HCT116 (cell line): Measurements from ENCODE around the gene WEE1. TPM values are rescaled to one million over a fixed set of nuclear protein-coding genes. Genes with fewer than 3 reads are reported as not detected.

Experiments used
- ATAC-seq: fragments of 200-7000 bp; cut with Tn5 transposase; 2 replicates; pipeline ENCODE4 v1.9.1; 2020; ENCODE audit warnings: mild to moderate bottlenecking, moderate library complexity
- BruUV-seq: library from RNA; stranded (reverse); fragments of 400-500 nt; replicated peaks from 2 replicates; lab custom pipeline; 2021; lab: Mats Ljungman, UMichigan
- CTCF ChIA-PET: fragments of 300-600 bp; sonication (Branson Sonifier 250); formaldehyde crosslinking; loops from one replicate; lab custom pipeline; 2021; ENCODE audit warnings: antibody characterized with exemption; lab: Charles Lee
- POLR2A ChIA-PET: fragments of 300-600, 350-600 bp; sonication (Branson Sonifier 250); formaldehyde crosslinking; loops from one replicate; lab custom pipeline; 2021; ENCODE audit warnings: antibody characterized with exemption; lab: Charles Lee
- RAD21 ChIA-PET, 2 experiments: fragments of 300-600 bp; sonication (Branson Sonifier 250); formaldehyde crosslinking; loops; one replicate each; lab custom pipeline; 2023; ENCODE audit warnings: low total read pairs in 2 of 2; ENCODE audit not compliant: uncharacterized antibody in 2 of 2, unreplicated experiment in 2 of 2, low non-redundant PET in 1 of 2; lab: Charles Lee
- DNase-seq: peaks from one replicate; pipeline ENCODE4 v3.0.0-alpha.2; 2010; ENCODE audit warnings: low read depth, low spot score
- H2AFZ ChIP-seq: fragments of 200-600 bp; shearing (Covaris generic), sonication (generic); 2 replicates; pipeline ENCODE4 v1.6.1; 2017; ENCODE audit warnings: low read depth, mixed run types, mixed read lengths, antibody characterized with exemption, low read length; ENCODE audit not compliant: poor library complexity, severe bottlenecking
- H3K27ac ChIP-seq: 2 replicates; pipeline ENCODE4 v1.5.1; 2012; ENCODE audit warnings: low read depth, low read length
- H3K27me3 ChIP-seq: fragments of 200-600 bp; sonication (generic); 2 replicates; pipeline ENCODE4 v1.6.1; 2016; ENCODE audit warnings: mixed run types, low read length, mixed read lengths; ENCODE audit not compliant: insufficient read depth
- H3K36me3 ChIP-seq, 2 experiments: fragments of 200-500 bp in 1 of 2; fragments of 200-600 bp in 1 of 2; sonication (Bioruptor generic) in 1 of 2; sonication (generic) in 1 of 2; 2 replicates each; pipeline versions ENCODE4 v1.5.1 to v1.6.1; 2014 to 2016; ENCODE audit warnings: low read length in 2 of 2, inconsistent platforms in 1 of 2, mixed read lengths in 1 of 2, mixed run types in 1 of 2; ENCODE audit not compliant: insufficient read depth in 2 of 2, control insufficient read depth in 1 of 2
- H3K4me1 ChIP-seq, 2 experiments: fragments of 200-600 bp in 1 of 2; sonication (generic) in 1 of 2; 2 replicates each; pipeline versions ENCODE4 v1.5.1 to v1.6.1; 2012 to 2017; ENCODE audit warnings: low read length in 2 of 2, inconsistent platforms in 1 of 2, mild to moderate bottlenecking in 1 of 2, mixed read lengths in 1 of 2, mixed run types in 1 of 2, moderate library complexity in 1 of 2; ENCODE audit not compliant: insufficient read depth in 2 of 2, control insufficient read depth in 1 of 2
- H3K4me2 ChIP-seq: fragments of 200-600 bp; sonication (generic); 2 replicates; pipeline ENCODE4 v1.6.1; 2017; ENCODE audit warnings: mixed run types, low read length, mixed read lengths
- H3K4me3 ChIP-seq, 2 experiments: fragments of 200-600 bp in 1 of 2; sonication (generic) in 1 of 2; replicated peaks in 1 of 2; 2 replicates each; pipeline ENCODE4 v1.5.1; 2011 to 2016; ENCODE audit warnings: low read length in 2 of 2, control low read depth in 1 of 2, low read depth in 1 of 2, mild to moderate bottlenecking in 1 of 2, mixed read lengths in 1 of 2, mixed run types in 1 of 2
- H3K79me2 ChIP-seq: fragments of 200-600 bp; sonication (generic); 2 replicates; pipeline ENCODE4 v1.6.1; 2017; ENCODE audit warnings: mild to moderate bottlenecking, mixed run types, low read length, moderate library complexity, mixed read lengths; ENCODE audit not compliant: insufficient read depth
- H3K9ac ChIP-seq: fragments of 200-600 bp; sonication (generic); 2 replicates; pipeline ENCODE4 v1.6.1; 2016; ENCODE audit warnings: low read length, mixed read lengths
- H3K9me2 ChIP-seq: fragments of 200-600 bp; sonication (generic), shearing (Covaris generic); 2 replicates; pipeline ENCODE4 v1.6.1; 2017; ENCODE audit warnings: mixed run types, mild to moderate bottlenecking, moderate library complexity; ENCODE audit not compliant: insufficient read depth
- H3K9me3 ChIP-seq, 2 experiments: fragments of 200-500 bp in 1 of 2; fragments of 200-600 bp in 1 of 2; sonication (Bioruptor generic) in 1 of 2; sonication (generic) in 1 of 2; 2 replicates each; pipeline ENCODE4 v1.6.1; 2014 to 2017; ENCODE audit warnings: low read length in 2 of 2, mixed read lengths in 2 of 2, inconsistent platforms in 1 of 2, low read depth in 1 of 2, mild to moderate bottlenecking in 1 of 2, mixed run types in 1 of 2, moderate library complexity in 1 of 2; ENCODE audit not compliant: control insufficient read depth in 1 of 2, insufficient read depth in 1 of 2
- H4K20me1 ChIP-seq: fragments of 200-600 bp; sonication (generic), shearing (Covaris generic); 2 replicates; pipeline ENCODE4 v1.6.1; 2017; ENCODE audit warnings: mixed run types, mild to moderate bottlenecking, moderate library complexity; ENCODE audit not compliant: insufficient read depth
- EGR1 ChIP-seq: IDR thresholded peaks from 2 replicates; pipeline ENCODE4 v1.6.1; 2012; ENCODE audit warnings: low read depth
- ELF1 ChIP-seq: IDR thresholded peaks from 2 replicates; pipeline ENCODE4 v1.6.1; 2012; ENCODE audit warnings: low read depth, borderline replicate concordance
- RAD21 ChIP-seq: IDR thresholded peaks from 2 replicates; pipeline ENCODE4 v1.6.1; 2012; ENCODE audit warnings: low read depth, mild to moderate bottlenecking
- SIN3A ChIP-seq: IDR thresholded peaks from 2 replicates; pipeline ENCODE4 v1.6.1; 2012; ENCODE audit warnings: low read depth
- SP1 ChIP-seq: IDR thresholded peaks from 2 replicates; pipeline ENCODE4 v1.6.1; 2012; ENCODE audit warnings: low read depth
- SRF ChIP-seq: IDR thresholded peaks from 2 replicates; pipeline ENCODE4 v1.6.1; 2012; ENCODE audit warnings: low read depth
- YY1 ChIP-seq: IDR thresholded peaks from 2 replicates; pipeline ENCODE4 v1.6.1; 2011; ENCODE audit warnings: low read length, low read depth, moderate library complexity, mild to moderate bottlenecking; ENCODE audit not compliant: insufficient replicate concordance; ENCODE audit errors: extremely low read depth
- intact Hi-C: fragments of 100-400 bp; cut with micrococcal nuclease; formaldehyde crosslinking; loops from 2 replicates; pipeline ENCODE4 v1.10.0; 2022
- total RNA-seq: library from RNA; stranded (reverse); gene quantifications from one replicate; pipeline ENCODE4 v1.2.1, GENCODE V29; 2021; ENCODE audit not compliant: unreplicated experiment
- TF ChIP-seq, protein P1 (sequence below): IDR thresholded peaks from 2 replicates; pipeline ENCODE4 v1.6.1; 2012

Gene WEE1
- total RNA-seq, 1 experiment from 2014 or later = 50.8 TPM

DNA sequence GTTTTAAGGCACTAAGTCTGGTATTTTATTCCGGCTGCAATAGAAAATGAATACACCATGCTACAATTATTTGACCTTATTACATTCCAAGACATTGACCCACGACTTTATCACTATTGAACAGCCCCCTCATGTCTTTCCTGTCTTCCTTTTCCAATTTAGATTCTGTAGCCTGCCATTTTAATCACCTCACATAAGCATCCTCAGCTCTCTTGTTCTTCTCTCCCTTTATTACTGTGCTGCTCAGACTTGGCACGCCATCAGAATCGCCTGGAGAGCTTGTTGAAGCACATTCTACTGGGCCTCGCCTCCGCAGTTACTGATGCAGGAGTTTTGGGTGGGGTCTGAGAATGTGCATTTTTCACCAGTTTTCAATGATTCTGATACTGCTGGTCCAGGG lies 51.7 kb downstream of the WEE1 start:
- Histone ChIP-seq H3K4me2 (no peak overlapping the region), H3K9ac (no peak overlapping the region), H3K36me3 (no peaks in the 10 kb centered on the region), H3K27me3 (no peaks in the 10 kb centered on the region), H3K9me2 (no peaks in the 10 kb centered on the region), H3K79me2 (no peaks in the 10 kb centered on the region), H3K9me3 (no peaks in the 10 kb centered on the region), H3K4me3 (no peak overlapping the region), H2AFZ (no peak overlapping the region), H3K27ac (no peak overlapping the region), H4K20me1 (no peaks in the 10 kb centered on the region), H3K4me1 (no peaks in the 10 kb centered on the region)
- RAD21 ChIA-PET = no interaction called here
- intact Hi-C loops = no loop called here
- ATAC-seq (no peak), DNase-seq (no peak)
- CTCF ChIA-PET = no interaction called here
- TF ChIP-seq SRF (no peak), RAD21 (no peak), ELF1 (no peak), YY1 (no peak), SIN3A (no peak)
- TF ChIP-seq, protein P1, sequence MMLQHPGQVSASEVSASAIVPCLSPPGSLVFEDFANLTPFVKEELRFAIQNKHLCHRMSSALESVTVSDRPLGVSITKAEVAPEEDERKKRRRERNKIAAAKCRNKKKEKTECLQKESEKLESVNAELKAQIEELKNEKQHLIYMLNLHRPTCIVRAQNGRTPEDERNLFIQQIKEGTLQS = no peak
- no TSS peak for BruUV-seq
- POLR2A ChIA-PET = no interaction called here

- BruUV-seq = no TSS peak
- ATAC-seq (no peak), DNase-seq (no peak)
- intact Hi-C loops = no loop called here
- RAD21 ChIA-PET = no interaction called here
- Histone ChIP-seq H3K4me3 (no peak overlapping the region), H2AFZ (no peak overlapping the region), H3K4me2 (no peak overlapping the region), H3K36me3 (no peaks in the 10 kb centered on the region), H4K20me1 (no peaks in the 10 kb centered on the region), H3K9ac (no peak overlapping the region), H3K27me3 (no peaks in the 10 kb centered on the region), H3K9me2 (no peaks in the 10 kb centered on the region), H3K79me2 (no peaks in the 10 kb centered on the region), H3K9me3 (no peaks in the 10 kb centered on the region), H3K27ac (no peak overlapping the region), H3K4me1 (no peaks in the 10 kb centered on the region)
- CTCF ChIA-PET = no interaction called here
- POLR2A ChIA-PET = no interaction called here
- no peak for TF ChIP-seq SP1
- TF ChIP-seq, protein P1 = no peak
- no peak for TF ChIP-seq EGR1
Observed at GRCh38 chr11:9625728-9626127, 52.3 kb downstream of the WEE1 start.
